ENCODE data around the gene GAREM1.

- TF ChIP-seq, protein P1, sequence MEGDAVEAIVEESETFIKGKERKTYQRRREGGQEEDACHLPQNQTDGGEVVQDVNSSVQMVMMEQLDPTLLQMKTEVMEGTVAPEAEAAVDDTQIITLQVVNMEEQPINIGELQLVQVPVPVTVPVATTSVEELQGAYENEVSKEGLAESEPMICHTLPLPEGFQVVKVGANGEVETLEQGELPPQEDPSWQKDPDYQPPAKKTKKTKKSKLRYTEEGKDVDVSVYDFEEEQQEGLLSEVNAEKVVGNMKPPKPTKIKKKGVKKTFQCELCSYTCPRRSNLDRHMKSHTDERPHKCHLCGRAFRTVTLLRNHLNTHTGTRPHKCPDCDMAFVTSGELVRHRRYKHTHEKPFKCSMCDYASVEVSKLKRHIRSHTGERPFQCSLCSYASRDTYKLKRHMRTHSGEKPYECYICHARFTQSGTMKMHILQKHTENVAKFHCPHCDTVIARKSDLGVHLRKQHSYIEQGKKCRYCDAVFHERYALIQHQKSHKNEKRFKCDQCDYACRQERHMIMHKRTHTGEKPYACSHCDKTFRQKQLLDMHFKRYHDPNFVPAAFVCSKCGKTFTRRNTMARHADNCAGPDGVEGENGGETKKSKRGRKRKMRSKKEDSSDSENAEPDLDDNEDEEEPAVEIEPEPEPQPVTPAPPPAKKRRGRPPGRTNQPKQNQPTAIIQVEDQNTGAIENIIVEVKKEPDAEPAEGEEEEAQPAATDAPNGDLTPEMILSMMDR (IDR thresholded peaks at IDR 0.05; ENCODE audit: insufficient read depth, low read depth, low read length) = no peak
- no peak for TF ChIP-seq EZH2 (IDR thresholded peaks at IDR 0.05; ENCODE audit: insufficient read depth, low read length)
These were observed 88.9 kb downstream of the GAREM1 start for GRCh38 chr18:32381761-32382160.

Data from astrocyte (in vitro differentiated cells and primary cell).